Measurements from ENCODE around the gene VPS25.

The VPS25 gene

GRCh38 chr17:42773290-42774035 is at the start of gene VPS25 (continued):
- TF ChIP-seq ZSCAN5A (tag by site-specific recombination; IDR thresholded peaks at IDR 0.05), result peak; percentile 76; the same call in 1 of the 2 replicates
- peak; percentile 77 for TF ChIP-seq KLF8 (tag by site-specific recombination; IDR thresholded peaks at IDR 0.05)
- TF ChIP-seq ZNF791 (tag by site-specific recombination; IDR thresholded peaks at IDR 0.05), result no peak
- TF ChIP-seq ZNF596 (tag by site-specific recombination; IDR thresholded peaks at IDR 0.05), result peak; percentile 35; the same call in 1 of the 2 replicates
- no peak for TF ChIP-seq ZNF362 (tag by site-specific recombination; IDR thresholded peaks at IDR 0.05)
- TF ChIP-seq ZNF174 (tag by site-specific recombination; IDR thresholded peaks at IDR 0.05), result no peak
- 0 out of 2 replicates have a peak, but pooled peaks have one; percentile 30 for TF ChIP-seq ZNF623 (tag by site-specific recombination; IDR thresholded peaks at IDR 0.05)
- TF ChIP-seq IKZF3 (tag by site-specific recombination; IDR thresholded peaks at IDR 0.05), result 0 out of 2 replicates have a peak, but pooled peaks have one; percentile 27
- 0 out of 2 replicates have a peak, but pooled peaks have one; percentile 42 for TF ChIP-seq ZNF843 (tag by site-specific recombination; IDR thresholded peaks at IDR 0.05)
- TF ChIP-seq KLF16 (tag by site-specific recombination; IDR thresholded peaks at IDR 0.05), result peak; percentile 89
- TF ChIP-seq ZBTB17 (tag by site-specific recombination; IDR thresholded peaks at IDR 0.05), result peak; percentile 71
- TF ChIP-seq ZNF280D (tag by site-specific recombination; IDR thresholded peaks at IDR 0.05), result no peak
- TF ChIP-seq PRDM2 (tag by site-specific recombination; IDR thresholded peaks at IDR 0.05; ENCODE audit: borderline replicate concordance), result no peak
- TF ChIP-seq ZNF518A (tag by site-specific recombination; conservative IDR thresholded peaks at IDR 0.05; ENCODE audit: low read depth), result peak; percentile 94
- TF ChIP-seq ZNF639 (tag by site-specific recombination; IDR thresholded peaks at IDR 0.05), result peak; percentile 89
- 0 out of 2 replicates have a peak, but pooled peaks have one; percentile 22 for TF ChIP-seq ZSCAN4 (tag by site-specific recombination; IDR thresholded peaks at IDR 0.05)
